Osteocyte (in vitro differentiated cells): ENCODE data around the gene TBL3. TPM values are rescaled to one million over a fixed set of nuclear protein-coding genes. Genes with fewer than 3 reads are reported as not detected.
"Not testable (repeated sequence)": the region's sequence is repeated elsewhere in the genome, so short reads cannot be mapped to it uniquely, and the experiment has no call there.

Experiments used
- DNase-seq: peaks from one replicate; pipeline ENCODE4 v3.0.0; 2021; ENCODE audit warnings: mixed read lengths; ENCODE audit not compliant: unreplicated experiment; ENCODE audit errors: extremely low spot score
- H3K27ac Mint-ChIP-seq: one replicate; pipeline ENCODE4 v1.8.0; 2021; ENCODE audit warnings: mild to moderate bottlenecking, mixed read lengths; ENCODE audit not compliant: unreplicated experiment
- H3K27me3 Mint-ChIP-seq: one replicate; pipeline ENCODE4 v1.8.0; 2021; ENCODE audit warnings: mixed read lengths; ENCODE audit not compliant: unreplicated experiment
- H3K36me3 Mint-ChIP-seq: one replicate; pipeline ENCODE4 v1.8.0; 2021; ENCODE audit warnings: mixed read lengths; ENCODE audit not compliant: unreplicated experiment
- H3K4me1 Mint-ChIP-seq: one replicate; pipeline ENCODE4 v1.8.0; 2021; ENCODE audit warnings: mixed read lengths; ENCODE audit not compliant: unreplicated experiment
- H3K4me3 Mint-ChIP-seq: one replicate; pipeline ENCODE4 v1.8.0; 2021; ENCODE audit warnings: mild to moderate bottlenecking, moderate library complexity, mixed read lengths; ENCODE audit not compliant: unreplicated experiment
- H3K9me3 Mint-ChIP-seq: one replicate; pipeline ENCODE4 v1.8.0; 2021; ENCODE audit warnings: mixed read lengths; ENCODE audit not compliant: unreplicated experiment
- CTCF ChIP-seq: fragments of 200-600 bp; sonication (generic); IDR thresholded peaks from 2 replicates; pipeline ENCODE4 v1.5.0; 2021; ENCODE audit warnings: antibody characterized with exemption, mild to moderate bottlenecking, moderate library complexity
- total RNA-seq: library from RNA; stranded (reverse); gene quantifications from 2 replicates; pipeline ENCODE4 v1.2.1, GENCODE V29; 2021

TBL3 gene
- total RNA-seq, 1 donor from 2014 or later, result 32.0 TPM

DNA sequence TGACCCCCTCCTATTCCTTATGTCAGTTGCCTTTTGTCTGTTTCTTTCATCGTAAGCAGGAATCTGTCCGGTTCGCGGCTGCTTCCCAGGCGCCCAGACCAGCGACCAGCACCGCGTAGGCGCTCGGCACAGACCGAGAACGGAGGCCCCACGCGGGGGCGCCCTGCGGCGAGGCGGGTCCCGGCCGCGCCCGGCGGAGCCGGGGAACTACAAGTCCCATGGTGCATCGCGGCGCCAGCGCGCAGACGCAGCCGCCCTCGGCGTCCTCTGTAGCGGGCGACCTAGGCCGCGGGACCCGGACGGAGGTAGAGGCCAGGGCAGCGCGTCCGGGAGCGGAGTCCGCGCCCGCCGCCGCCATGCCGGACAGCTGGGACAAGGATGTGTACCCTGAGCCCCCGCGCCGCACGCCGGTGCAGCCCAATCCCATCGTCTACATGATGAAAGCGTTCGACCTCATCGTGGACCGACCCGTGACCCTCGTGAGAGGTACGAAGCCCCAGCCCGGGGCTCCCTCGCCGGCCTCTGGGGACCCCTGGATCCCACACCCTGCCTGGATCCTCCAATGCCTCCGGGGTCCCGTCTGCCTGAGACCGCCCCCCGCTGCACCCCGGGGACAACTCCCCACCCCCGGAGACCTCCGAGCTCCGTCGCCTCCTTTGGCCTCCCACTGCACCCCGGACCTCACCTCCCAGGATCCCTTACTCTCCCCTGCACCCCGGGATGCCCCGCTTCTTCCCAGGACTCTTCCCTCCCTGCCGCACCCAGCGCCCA, 12.4 kb upstream of the TBL3 start, which contains the start of gene NDUFB10:
Gene NDUFB10, plus strand, starts transcription at position 270 of the 771 bp plus-strand sequence. Its CDS starts 87 bp downstream, at position 357.
- Mint-ChIP-seq H3K36me3 (peaks cover 14% of the 10 kb centered on the region), H3K27ac (peak within 1 kb of the TSS; percentile 76), H3K27me3 (no peaks in the 10 kb centered on the region), H3K9me3 (no peaks in the 10 kb centered on the region), H3K4me3 (peak within 1 kb of the TSS; percentile 96), H3K4me1 (peaks cover 34% of the 10 kb centered on the region)
- peak; percentile 55 for TF ChIP-seq CTCF
- peak; percentile 95 for DNase-seq

DNA sequence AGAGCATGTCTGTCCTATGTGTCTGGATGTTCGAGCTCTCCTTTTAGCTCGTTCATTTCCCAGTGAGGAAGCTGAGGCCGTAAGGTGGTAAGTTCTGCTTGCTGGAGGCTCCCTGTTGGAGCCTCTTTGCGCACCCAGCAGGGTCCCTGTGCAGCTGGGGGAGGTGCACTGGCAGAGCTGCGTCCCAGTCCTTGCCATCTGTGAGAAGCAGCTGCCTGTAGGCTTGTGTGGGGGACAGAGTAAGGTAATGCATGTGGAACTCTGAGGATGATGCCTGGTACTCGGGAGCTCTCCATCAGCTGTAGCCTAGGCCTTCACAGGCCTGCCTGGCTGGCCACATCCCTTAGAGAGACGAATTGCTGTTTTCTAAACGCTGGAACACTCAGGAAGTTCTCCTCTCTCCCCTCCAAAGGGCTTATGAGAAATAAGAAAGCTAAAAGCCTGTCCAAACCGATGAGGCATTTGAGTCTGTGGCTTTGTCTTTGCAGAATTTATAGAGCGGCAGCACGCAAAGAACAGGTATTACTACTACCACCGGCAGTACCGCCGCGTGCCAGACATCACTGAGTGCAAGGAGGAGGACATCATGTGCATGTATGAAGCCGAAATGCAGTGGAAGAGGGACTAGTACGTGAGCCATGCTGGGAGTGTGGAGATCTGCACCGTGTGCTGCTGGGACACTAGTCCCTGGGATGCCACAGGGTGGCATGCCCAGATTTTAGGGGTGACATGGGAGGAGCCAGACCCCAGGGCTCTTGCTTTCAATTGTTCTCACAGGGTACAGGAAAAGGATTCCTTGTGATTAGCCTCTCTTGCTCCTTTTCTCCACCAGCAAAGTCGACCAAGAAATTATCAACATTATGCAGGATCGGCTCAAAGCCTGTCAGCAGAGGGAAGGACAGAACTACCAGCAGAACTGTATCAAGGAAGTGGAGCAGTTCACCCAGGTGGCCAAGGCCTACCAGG, 10.9 kb upstream of the TBL3 start:
- H3K9me3 Mint-ChIP-seq, result no peaks in the 10 kb centered on the region
- peaks cover 14% of the 10 kb centered on the region for H3K36me3 Mint-ChIP-seq
- H3K4me3 Mint-ChIP-seq, result peak overlapping the region; percentile 96
- TF ChIP-seq CTCF, result no peak
- peak overlapping the region; percentile 76 for H3K27ac Mint-ChIP-seq
- H3K27me3 Mint-ChIP-seq, result no peaks in the 10 kb centered on the region
- DNase-seq, result no peak
- H3K4me1 Mint-ChIP-seq, result peaks cover 40% of the 10 kb centered on the region

DNA sequence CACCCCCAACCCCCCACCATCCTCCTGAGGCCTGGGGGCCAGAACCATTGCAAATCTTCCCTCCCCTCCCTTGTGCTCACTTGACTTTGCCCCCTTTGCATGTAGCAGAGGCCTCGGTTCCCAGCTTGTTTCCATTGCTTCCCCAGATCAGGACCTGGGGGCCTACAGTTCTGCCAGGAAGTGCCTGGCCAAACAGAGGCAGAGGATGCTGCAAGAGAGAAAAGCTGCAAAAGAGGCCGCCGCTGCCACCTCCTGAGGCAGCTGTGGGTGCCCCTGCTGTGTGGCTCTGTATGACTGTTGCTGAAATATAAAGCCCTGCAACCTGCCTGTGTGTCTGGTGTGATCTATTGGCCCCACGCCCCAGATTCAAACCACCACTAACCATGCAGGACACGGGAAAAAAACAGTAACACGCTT, 10.2 kb upstream of the TBL3 start:
- no peak for DNase-seq
- no peak overlapping the region for H3K4me3 Mint-ChIP-seq
- H3K27me3 Mint-ChIP-seq, result no peaks in the 10 kb centered on the region
- peaks cover 41% of the 10 kb centered on the region for H3K4me1 Mint-ChIP-seq
- H3K36me3 Mint-ChIP-seq, result peaks cover 14% of the 10 kb centered on the region
- H3K27ac Mint-ChIP-seq, result no peak overlapping the region
- no peaks in the 10 kb centered on the region for H3K9me3 Mint-ChIP-seq
- TF ChIP-seq CTCF, result no peak

DNA sequence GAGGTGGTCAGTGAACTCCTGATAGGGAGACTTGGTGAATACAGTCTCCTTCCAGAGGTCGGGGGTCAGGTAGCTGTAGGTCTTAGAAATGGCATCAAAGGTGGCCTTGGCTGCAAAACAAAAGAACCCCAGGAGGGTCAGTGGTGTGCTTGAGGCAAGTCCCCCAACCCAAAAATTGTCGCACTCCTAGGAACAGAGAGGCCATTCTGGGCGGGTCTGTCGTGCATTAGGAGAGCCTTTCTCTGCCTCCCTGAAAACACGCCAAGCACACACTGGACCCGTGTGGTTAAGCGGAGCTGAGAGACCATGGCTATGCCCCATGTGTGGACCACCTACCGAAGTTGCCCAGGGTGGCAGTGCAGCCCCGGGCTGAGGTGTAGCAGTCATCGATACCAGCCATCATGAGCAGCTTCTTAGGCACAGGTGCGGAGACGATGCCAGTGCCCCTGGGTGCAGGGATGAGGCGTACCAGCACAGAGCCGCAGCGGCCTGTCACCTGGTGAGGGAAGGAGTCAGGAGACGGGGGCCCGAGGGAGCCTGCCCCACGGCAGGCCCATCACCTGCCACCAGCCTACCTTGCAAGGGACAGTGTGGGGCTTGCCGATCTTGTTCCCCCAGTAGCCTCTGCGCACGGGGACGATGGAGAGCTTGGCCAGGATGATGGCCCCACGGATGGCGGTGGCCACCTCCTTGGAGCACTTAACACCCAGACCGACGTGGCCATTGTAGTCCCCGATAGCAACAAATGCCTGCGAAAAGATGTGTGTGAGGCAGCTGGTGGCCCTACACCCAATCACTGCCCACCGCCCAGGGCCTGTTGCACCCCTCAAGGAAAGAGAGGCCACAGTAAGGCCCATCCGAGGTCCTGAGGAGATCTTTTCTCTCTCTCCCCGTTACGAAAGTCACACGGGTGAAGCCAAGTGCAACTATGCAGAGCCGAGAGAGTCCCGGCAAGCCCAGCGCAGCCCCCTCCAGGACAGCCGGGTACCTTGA, 9.4 kb upstream of the TBL3 start:
- not testable (repeated sequence) for DNase-seq, H3K27me3 Mint-ChIP-seq, H3K9me3 Mint-ChIP-seq
- Mint-ChIP-seq H3K4me1 (peaks cover 42% of the 10 kb centered on the region), H3K36me3 (peaks cover 14% of the 10 kb centered on the region), H3K27ac (peak overlapping the region; percentile 90), H3K4me3 (peak overlapping the region; percentile 87)
